ENCODE results near the gene POU6F1.
"Not testable (repeated sequence)": the region's sequence is repeated elsewhere in the genome, so short reads cannot be mapped to it uniquely, and the experiment has no call there.

Gene POU6F1

GRCh38 chr12:51217968-51218606 lies at the start of gene POU6F1:
Gene POU6F1, minus strand, starts transcription at chr12:51218062. Its CDS starts 11,226 bp downstream, at chr12:51206836.
- DNase-seq: peak; percentile 2

- DNase-seq: no peak
Observed at GRCh38 chr12:51265024-51265423, 47.2 kb upstream of the POU6F1 start.

GRCh38 chr12:51264297-51264696 lies 46.4 kb upstream of the POU6F1 start:
- no peak for DNase-seq

GRCh38 chr12:51263341-51263740 lies 45.5 kb upstream of the POU6F1 start:
- no peak for DNase-seq

- no peak for DNase-seq
Observed at GRCh38 chr12:51262758-51263177, 44.9 kb upstream of the POU6F1 start.

GRCh38 chr12:51259600-51259999 lies 41.7 kb upstream of the POU6F1 start:
- not testable (repeated sequence) for DNase-seq

- DNase-seq: no peak
Observed at GRCh38 chr12:51254536-51254935, 36.7 kb upstream of the POU6F1 start.

GRCh38 chr12:51253276-51253675 lies 35.4 kb upstream of the POU6F1 start:
- DNase-seq: no peak

GRCh38 chr12:51247523-51248206 lies 29.8 kb upstream of the POU6F1 start:
- DNase-seq: no peak

- DNase-seq: no peak
Observed at GRCh38 chr12:51246254-51246853, 28.5 kb upstream of the POU6F1 start.

GRCh38 chr12:51245476-51246253 lies 27.8 kb upstream of the POU6F1 start:
- DNase-seq: no peak

GRCh38 chr12:51244269-51244668 lies 26.4 kb upstream of the POU6F1 start:
- DNase-seq: no peak

- DNase-seq: no peak
Observed at GRCh38 chr12:51242876-51243275, 25.0 kb upstream of the POU6F1 start.

GRCh38 chr12:51242120-51242519 lies 24.3 kb upstream of the POU6F1 start:
- no peak for DNase-seq

GRCh38 chr12:51240971-51241370 lies 23.1 kb upstream of the POU6F1 start:
- DNase-seq: no peak

GRCh38 chr12:51238510-51239334 lies 20.9 kb upstream of the POU6F1 start, which contains the start of gene DAZAP2:
Gene DAZAP2, plus strand, starts transcription at chr12:51238826. Its CDS starts 82 bp downstream, at chr12:51238908.
- peak; percentile 56 for DNase-seq

- DNase-seq: no peak
Observed at GRCh38 chr12:51238037-51238509, 20.2 kb upstream of the POU6F1 start.

- no peak for DNase-seq
Observed at GRCh38 chr12:51234530-51234929, 16.7 kb upstream of the POU6F1 start.

- no peak for DNase-seq
Observed at GRCh38 chr12:51232642-51233041, 14.8 kb upstream of the POU6F1 start.

GRCh38 chr12:51229116-51229809 lies 11.4 kb upstream of the POU6F1 start:
- no peak for DNase-seq

- DNase-seq: no peak
Observed at GRCh38 chr12:51227962-51228361, 10.1 kb upstream of the POU6F1 start.

GRCh38 chr12:51227112-51227511 lies 9.2 kb upstream of the POU6F1 start:
- not testable (repeated sequence) for DNase-seq

All from NCI-H1436 treated with DMSO at 0.1 percent for 48 hours (cell line).